Activated CD8-positive, alpha-beta memory T cell treated with anti-CD3 and anti-CD28 coated beads, Interleukin-2, amount 50 U/mL, for 48 hours (primary cell): ENCODE measurements around the gene GRIK2.

ENCODE experiments used
- DNase-seq: peaks from one replicate; pipeline ENCODE4 v3.0.0-alpha.2; 2020

GRIK2 gene

DNA sequence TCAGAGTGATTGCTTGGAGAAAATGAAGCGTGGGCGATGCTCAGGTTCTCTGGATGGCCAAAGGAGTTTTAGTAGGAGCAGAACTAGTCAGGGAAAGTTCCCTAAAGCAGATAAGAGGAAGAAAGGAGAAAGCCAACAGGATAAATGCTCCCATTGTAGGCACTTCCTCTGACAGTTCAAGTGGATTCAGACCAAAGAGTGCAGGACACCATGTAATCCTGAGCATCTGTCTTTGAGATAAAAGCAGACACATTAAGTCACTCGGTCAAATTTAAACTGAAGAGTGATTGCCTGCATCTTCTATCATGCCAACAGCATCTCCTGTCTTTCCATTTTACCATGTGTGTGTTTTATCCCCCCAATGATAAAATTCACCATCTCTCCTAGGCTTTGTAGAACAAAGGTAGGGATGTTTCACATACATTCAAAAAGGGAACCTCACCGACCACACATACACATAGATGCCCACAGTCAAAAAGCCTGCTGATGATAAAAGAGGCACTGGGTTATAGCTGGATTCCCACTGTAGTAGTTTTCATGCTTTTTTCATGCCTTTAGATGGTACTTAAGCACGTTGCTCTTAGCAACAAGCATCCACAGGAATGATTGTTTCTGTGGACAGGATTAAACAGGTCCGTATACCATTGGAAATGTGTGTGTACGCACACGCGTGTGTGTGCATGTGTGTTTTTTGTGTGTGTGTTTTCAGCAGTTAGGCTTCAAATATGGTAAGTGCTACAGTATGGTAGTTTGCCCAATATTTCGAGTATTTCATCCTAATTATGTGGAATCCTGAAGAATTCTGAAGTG, 7.0 kb downstream of the GRIK2 start:
- no peak for DNase-seq

DNA sequence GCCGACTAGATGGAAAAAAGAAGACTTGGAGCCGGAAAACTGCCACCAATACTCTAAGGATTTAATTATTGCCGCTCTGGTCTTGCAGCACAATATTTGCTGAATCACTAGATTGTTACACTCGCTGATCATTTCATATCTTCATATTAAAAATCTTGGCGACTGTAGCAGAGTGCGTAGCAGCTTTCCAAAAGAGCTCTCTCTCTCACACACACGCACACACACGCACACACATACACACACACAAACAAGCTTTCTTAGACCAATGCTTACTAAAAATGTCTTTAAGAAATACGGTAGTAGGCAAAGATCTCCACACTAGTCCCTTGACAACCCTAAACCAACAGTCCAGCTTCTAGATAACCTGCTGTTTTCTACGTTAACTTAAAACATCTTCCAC, 7.7 kb downstream of the GRIK2 start:
- DNase-seq: no peak

DNA sequence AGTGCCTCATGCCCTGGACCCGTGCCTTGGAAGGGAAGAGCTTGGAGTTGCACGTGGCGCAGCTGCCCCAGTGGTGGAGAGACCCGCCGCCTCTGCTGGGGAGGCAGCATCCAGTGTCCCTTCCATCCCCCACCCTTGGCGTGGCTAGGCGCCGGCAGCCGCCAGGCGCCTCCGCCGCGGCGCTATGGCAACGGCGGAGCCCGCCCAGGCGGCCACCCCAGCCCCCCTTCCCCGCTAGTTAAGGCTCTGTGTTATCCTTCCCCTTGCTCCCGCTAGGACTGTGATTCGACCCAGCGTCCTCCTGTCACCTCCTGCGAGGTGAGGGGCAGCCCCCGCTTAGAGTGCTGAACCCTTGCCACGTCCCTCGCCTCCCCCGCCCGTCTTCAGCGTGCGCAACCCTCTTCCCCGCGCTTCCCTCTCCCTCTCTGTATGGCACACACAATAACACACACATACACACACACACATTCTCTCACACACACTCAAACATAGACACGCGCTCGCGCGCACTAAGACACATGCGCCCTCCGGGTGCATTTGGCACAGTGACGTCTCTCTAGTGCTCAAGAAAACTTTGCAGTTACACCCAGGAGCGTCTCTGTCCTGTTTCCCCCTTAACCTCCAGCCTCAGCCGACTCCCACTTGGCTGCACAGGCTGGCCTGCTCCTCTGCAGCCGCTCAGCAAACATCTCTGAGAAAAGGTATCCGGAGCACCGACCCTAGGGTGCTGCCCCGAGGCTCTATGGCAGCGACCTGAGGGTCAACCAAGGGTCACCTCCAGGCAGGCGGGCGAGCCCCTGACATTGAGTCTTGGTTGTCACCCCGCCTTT, 8.5 kb downstream of the GRIK2 start:
- no peak for DNase-seq

DNA sequence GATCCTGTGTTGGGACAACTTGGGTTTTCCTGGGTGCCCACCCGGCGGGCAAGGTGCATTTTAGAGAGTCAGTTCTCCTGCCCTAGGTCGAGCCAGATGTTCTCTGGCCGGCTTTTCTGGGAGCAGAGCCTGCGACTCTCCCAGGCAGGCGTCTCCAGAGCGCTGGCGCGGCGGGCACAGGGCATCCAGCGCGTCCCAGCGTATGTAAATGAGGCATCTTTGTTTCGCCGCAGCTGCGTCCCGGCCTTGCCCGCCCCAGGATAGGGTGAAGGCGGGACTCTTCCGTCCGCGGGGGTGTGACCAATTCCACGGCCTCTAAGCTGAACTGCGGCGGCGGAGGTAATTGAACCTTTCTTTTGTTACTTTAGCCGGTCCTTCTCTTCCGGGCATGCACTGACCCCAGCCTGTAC, 9.1 kb downstream of the GRIK2 start:
- DNase-seq: no peak

DNA sequence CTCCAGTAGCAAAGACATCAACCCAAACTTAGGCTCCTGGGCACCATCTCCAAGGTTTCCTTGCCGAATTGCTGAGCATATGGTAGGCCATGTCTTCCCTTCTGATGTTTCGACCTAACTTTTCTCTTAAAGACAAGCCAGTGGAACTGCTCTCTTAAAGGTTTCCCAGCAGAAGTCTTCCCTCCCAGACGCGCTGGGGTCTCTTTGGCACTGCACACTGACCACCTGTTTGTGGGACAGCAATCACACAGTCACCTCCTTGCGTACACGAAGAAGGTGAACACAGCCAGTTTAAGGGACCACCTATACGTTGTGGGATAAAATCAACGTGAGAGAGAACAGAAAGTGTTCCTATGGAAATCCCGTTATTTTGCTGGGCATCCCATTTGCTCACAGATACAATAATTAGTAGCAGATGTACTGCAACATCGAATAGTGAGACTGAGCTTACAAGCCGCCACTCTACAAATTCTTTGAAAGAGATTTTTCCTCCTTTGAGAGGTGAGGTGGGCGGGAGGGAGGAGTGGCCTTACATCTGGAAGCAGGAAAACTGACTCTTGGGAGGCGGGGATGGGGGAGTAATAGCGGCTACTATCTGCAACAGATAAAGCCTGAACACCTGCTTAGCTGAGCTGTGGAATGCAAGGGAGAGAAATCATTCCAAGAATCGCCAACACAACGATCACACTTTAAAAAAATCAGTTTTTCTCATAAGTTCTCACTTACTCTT, 9.9 kb downstream of the GRIK2 start:
- DNase-seq: no peak

DNA sequence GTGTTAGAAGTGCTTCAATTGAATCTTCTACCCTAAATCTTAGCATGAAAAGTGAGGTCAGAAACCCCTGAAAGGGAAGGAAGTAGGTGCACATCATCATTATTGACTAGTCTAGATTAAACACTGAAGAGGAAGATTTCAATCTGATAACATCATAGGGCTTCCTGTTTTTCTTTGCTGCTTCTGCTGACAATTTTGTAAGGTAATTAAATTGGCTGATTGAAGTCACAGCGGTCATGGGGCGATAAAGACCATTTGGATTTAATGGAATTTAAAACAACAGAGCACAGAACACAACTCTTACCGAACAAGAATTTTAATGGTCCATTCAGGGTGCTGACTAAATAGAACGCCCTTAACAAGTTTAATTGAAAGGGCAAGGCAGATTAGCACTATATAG, 11.3 kb downstream of the GRIK2 start:
- DNase-seq: no peak

DNA sequence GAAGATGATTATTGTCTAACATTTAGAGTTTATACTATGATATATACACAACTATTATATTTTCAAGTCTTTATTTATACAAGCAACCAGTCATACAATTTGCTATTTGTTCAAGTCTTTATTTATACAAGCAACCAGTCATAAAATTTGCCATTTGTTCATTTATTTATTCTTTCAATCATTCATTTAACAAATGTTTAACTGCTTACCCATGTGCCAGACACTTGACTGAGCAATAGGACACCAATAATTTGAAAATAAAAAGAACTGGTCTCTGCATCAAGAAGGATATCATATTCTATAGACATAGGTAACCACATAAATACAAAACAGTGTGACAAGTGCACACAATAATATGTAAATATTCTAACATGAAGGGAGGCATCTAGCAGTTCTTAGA, 20.3 kb downstream of the GRIK2 start:
- DNase-seq: no peak

DNA sequence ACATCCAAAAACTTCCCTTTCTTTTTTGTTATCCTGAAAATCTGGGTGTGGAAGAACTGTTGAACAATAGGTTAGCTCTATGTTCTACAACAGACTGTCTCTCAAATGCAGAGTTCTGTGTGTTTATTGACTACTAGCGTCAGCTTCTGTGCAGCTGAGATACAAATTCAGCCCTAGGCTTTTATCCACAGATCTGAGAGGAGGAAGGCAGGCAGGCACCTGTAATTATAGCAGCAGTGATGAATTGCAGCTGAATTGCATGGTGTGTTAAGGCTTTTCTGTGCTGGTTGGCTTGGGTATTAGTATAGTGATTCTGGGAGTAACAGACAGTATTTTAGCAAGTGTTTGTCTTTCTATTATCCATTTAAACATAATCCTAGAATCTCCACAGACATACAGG, 24.4 kb downstream of the GRIK2 start:
- DNase-seq: no peak

DNA sequence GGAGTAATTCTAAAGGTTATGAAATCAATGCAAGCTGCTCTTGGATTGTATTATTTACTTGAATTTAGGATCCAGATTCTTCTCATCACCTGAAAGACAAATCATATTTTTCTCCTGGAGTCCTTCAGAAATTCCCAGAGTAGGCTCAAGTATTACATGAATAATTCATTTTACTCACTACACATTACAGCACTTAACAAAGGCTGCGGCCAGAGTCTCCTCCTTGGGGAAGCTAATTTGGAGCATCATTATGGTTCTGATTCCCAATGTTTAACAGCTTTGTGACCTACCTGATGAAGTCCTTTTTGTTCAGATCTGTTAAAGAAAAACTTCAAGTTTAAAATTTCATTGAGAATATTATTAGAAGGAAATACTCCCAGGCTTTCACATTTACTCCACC, 28.7 kb downstream of the GRIK2 start:
- DNase-seq: no peak

DNA sequence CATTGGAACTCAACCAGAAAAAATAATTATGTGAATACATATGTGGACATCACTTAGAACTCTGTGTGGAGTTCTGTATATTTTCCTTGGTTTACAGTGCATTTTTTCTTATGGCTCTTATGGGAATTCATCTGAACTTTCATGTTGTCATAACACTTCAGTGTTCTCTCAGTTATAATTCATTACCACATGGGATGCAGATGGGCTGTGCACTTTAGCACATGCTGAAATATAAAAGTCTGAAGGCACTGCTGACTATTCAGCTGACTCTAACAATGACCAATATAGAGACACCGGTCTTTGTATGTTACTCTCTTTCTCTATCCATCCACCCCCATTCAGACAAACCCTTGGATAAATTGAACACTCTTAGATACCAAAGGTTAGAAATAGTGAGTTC, 29.3 kb downstream of the GRIK2 start:
- no peak for DNase-seq

DNA sequence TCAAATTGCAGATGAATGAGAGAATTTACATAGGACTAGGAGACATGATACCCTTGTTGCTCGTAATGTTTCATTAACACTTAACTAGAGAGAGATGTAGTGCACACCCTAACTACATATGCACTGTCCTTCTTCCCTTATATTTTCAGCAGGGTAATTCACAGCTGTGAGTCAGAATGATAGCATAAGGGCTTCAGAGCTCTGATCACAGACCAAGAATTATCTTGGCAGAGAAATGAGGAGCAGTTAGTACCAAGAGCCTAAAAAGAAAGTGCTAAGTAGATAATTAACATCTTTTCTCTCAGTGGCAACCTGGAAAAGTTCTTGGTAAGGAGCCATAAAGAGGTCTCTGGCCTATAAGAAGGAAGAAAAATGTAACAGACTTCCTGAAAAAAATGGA, 35.8 kb downstream of the GRIK2 start:
- DNase-seq: no peak

DNA sequence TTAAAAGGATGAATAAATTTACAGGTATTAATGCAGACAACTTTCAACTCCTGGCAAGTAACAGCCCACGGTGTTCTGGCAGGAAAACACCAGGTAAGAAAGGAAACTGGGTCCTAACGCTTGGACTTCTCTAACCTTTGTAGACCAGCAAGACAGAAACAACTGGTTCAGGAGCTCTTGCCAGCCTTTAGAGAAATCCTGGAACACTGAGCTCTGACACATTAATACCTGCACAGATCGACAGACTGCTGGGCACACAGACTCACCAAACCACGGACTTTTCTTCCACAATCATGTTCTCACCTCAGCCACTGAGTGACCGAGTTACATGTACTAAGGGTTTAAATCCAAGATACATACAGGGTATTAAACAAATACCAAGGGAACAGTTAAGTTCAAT, 36.3 kb downstream of the GRIK2 start:
- no peak for DNase-seq

DNA sequence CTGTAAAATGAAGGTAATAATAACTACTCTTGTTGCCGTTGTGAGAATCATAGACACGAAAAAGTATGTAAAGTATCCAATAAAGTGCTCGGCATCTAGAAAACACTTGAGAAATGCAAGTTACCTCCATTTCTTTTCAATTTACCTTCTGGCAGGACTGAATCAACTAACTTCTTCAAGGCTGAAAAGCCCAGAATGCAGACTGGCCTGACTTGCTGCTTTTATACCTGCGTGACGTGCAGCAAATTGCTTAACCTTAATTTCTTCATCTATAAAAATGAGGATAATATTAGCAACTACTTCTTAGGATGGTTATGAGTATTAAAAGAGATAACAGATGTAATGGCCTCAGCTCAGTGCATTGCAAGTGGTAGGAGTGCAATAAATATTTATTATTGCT, 39.6 kb downstream of the GRIK2 start:
- DNase-seq: no peak

DNA sequence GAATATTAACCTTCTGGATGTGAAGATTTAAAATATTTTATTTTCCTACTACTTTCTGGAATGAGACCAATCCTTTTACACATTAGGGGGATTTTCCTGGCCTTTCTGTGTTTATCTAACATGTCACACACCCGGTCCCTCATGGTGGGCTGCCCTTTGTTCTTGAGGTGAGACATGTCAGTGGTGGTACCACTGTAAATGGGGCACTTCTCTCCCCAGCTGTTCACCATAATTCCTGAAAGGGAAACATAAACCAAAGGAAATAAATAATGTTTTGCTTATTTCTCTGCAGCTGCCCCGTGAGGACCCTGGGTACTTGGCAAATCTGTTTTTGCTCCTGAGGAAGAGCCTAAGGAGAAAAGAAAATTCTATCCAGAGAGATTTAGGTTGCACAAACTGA, 41.1 kb downstream of the GRIK2 start:
- no peak for DNase-seq

DNA sequence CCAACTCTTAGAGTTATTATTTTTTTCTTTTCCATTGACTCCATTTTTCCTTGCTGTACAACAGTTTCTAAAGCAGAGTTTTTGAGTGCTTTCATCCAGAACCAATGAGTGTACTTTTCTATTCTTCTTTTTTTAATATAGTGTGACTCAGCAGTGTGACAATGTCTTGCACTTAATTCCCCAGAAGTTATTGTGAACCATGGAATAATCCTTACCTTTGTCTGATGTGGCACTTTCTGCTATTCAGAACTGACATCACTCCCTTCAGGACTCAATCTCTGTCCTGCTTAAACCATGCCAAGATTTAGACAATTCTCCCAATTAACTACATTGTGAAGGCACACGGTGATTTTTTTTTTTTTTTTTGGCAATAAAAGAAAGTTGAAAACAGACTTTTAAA, 41.5 kb downstream of the GRIK2 start:
- no peak for DNase-seq

DNA sequence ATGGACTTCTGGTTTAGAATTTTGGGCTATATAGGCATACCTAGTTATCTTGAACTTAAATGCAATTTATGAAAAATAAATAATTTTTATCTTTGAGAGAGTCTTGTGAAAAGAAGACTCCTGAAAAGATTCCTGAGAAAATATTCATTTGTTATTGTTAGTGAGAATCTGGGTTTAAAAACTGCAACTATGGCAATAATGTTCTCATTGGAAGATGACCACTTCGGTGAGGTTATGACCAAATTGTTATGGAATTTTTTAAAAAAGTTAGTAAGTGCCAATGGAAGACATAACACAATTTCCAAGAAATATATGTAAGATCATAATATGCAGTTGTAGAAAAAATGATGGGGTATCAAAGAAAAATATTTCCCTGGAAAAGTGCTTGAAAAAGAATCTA, 46.3 kb downstream of the GRIK2 start:
- DNase-seq: no peak

DNA sequence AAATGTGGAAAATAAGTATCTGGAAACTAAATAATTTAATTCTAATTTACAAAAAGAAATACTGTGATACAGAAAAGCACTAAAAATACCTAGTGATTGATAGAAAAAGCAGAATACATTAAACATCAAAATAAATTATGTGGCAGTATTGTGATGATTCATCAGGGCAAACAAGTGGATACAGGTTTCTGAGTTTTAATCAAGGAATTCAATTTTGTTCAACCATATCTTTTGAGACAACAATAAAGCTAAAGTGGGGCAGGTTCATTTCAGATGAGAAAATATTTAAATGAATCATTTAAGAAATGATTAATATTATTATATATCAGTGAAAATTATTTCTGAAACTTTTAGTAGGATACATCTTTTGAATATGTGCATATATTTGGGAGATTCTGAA, 49.8 kb downstream of the GRIK2 start:
- no peak for DNase-seq

DNA sequence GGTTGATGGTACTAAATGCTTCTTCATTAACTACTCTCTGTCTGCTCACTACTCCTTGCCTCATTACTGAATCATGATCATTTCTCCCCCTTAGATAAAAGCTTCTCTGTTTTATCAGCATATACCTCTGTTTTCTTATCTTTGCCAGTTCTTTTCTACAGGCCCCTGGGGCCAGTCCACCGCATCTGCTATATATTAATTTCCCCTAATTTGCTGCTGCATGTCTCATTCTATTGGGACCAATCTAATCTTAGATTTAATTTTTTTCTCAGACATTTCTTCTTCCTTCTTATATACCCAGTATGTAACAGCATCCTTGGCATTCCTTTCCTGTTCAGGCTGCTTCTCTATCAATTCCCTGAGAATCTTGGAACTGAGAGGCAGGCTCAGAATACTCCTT, 51.2 kb downstream of the GRIK2 start:
- no peak for DNase-seq

DNA sequence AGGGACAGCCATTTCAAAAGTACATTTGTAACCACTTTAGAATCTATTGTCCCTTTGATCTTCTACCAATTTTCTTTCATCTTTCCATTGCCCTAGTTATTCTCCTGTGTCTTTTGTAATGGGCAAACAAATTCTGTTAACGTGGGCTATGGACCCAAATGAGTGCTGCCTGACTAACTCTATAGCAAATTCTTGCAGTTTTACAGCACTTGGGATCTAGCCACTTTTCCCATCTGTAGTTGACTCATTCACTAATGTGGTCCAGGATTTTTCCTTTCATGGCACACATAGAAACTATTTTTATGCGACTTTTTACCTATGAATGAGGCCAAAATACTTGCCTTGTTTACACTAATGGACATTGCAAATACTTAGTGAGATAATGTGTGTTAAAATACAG, 52.0 kb downstream of the GRIK2 start:
- DNase-seq: no peak

DNA sequence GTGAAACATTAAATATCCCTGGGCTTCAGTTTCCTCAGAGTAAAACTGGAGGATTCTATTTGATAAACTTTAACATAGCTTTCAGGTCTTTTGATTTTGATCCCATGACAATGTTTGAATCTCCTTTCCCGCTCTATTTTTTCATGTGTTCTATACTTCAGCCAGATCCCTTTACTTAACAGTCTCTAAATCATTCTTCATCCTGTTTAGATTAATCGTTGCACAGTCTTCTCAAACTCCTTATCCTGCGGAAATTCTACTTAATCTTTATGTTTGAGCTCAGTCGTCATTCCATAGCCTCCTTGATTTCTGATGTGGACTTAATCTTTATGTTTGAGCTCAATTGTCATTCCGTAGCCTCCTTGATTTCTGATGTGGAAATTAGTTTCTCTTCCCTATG, 57.4 kb downstream of the GRIK2 start:
- no peak for DNase-seq

DNA sequence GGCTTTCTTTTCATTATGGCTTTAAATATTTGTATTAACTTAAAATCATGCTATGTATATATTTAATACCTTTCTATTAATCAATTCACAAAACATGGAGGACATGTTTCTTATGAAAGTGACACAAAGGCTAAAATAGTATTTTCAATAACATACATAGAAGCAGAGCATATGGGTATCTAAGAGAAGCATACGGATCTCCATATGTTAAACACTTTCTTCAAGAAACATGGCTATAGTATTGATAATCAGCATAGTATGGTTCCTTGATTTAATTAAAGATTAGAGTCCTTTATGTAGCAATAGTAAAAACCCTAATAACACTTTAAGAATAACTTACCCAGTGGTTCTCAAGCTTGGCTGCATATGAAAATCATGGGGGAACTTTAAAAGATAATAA, 58.5 kb downstream of the GRIK2 start:
- DNase-seq: no peak

DNA sequence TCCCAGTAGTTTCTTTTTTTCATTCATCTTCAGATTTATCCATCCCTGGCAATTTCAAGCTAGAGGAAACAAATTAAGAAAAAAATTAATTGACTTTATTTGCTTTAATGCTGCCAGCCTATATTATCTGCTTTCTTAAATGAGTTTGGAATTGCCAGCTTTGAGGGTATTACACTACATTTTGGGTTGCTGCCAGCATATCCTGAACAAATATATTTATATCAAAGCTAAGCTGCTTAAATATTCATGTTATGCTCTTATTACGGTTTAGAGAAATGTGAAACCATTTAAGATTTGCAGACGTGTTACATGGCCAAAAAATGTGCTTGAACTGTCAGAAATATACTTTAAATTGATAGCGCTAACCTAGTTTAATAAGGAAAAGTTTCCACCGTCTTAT, 59.7 kb downstream of the GRIK2 start:
- DNase-seq: no peak

DNA sequence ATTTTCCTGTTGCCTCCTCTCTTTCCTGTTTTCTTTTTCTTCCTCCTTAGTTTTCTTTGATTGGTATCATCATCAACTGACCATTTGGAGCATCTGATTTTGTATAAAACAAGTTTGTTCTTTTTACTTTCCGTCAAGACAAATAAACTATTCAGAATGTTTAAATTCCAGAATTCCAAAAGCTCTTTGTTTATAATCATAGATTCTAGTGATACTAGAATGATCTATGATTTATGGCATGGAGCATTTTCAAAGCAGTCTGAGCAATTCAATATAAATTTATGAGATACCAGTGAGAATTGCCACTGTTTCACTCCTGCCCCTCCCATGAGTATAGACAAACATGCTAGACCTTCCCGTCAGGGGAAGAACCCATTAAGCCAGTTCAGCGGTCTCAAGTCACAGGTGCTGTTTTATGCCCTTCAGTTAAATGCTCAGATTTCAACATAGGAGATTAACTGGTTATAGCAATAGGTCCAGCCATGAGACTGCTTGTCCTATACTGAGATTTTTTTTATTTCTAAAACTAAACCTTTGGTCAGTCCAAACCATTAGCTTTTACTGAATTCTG, 60.7 kb downstream of the GRIK2 start:
- no peak for DNase-seq

DNA sequence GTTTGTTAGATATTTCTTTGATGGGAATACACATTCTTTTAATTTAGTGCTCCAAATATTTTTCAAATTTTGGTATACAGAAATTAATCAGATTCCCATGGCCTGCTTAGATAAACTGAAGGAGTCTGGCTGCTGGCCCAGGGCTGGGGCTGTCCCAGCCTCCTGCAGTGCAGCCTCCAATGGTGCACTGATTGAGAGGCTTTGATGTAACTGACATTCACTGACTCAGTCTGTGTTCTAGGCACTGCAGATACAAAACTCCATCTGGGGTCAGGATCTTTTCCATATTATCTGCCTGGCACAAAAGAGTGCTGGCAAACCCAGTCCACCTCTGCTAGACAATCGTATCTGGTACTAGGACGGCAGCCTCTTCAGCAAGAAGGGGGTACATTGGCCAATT, 64.8 kb downstream of the GRIK2 start:
- DNase-seq: no peak
